ENCODE results near the gene CCNB1IP1.

DNA sequence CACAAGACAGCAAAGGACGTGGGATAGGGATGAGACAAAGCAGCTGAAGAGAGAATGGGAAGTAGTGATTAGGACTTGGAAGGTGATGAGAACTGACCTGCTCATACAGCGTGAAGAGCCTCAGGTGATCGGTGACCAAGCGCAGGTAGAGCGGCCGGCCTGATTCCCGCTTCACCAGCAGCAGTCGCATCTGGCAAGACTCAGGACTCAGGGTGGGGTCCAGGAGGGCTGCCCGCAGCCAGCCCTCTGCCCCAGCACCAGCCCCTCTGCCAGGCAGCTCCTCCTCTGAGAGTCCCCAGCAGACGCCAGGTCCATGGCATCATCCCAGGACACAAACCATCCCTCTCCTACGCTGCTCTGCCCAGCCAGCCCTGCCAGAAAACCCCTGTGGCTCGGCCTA, 49.4 kb upstream of the CCNB1IP1 start:
- TF ChIP-seq CTCF (conservative IDR thresholded peaks at IDR 0.05; ENCODE audit: low read length) (no peak), EZH2phosphoT487 (IDR thresholded peaks at IDR 0.05; ENCODE audit: borderline replicate concordance) (no peak)

All from Loucy (cell line).